ENCODE results near the gene PRKCA.

Gene PRKCA

DNA sequence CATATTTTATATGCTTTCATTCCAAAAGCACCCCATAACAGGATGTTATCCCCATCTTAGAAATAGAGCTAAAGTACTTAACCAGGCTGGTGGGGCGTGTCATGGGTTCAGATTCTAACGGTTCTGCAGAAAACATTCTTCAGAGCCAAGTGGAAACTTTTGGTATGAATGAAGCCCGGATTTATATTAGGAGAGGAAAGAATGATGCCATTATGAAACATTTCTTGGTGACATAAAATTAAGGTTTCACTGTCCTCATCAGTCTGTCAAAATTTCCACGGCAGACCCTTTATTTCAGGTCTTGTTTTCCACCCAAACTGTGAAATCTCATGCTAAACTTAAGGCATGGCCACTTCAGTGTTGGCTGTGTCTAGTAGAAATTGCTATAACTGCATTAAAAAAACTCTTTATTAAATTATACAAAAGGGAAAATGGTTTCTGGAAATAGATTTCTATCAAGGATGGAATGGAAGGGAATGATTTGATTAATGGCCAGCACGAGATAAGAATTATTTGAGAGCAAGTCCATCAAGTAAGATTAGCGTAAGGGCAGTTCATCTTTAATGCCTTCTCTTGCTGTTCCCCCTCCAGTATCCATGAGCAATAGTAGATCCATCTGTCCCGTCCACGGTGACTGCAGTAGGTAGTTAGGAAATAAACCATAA lies 11.7 kb downstream of the PRKCA start:
- ATAC-seq, result peak; percentile 50
- TF ChIP-seq ESRRG (CRISPR knock-in tag; IDR thresholded peaks at IDR 0.05), result peak; percentile 59; the same call in 1 of the 2 replicates
- no peak for TF ChIP-seq BACH2 (CRISPR knock-in tag; IDR thresholded peaks at IDR 0.05; ENCODE audit: borderline replicate concordance)
- no peak for TF ChIP-seq OSR1 (CRISPR knock-in tag; IDR thresholded peaks at IDR 0.05)
- TF ChIP-seq ZNF70 (CRISPR knock-in tag; IDR thresholded peaks at IDR 0.05), result peak; percentile 64
- TF ChIP-seq, protein P1, sequence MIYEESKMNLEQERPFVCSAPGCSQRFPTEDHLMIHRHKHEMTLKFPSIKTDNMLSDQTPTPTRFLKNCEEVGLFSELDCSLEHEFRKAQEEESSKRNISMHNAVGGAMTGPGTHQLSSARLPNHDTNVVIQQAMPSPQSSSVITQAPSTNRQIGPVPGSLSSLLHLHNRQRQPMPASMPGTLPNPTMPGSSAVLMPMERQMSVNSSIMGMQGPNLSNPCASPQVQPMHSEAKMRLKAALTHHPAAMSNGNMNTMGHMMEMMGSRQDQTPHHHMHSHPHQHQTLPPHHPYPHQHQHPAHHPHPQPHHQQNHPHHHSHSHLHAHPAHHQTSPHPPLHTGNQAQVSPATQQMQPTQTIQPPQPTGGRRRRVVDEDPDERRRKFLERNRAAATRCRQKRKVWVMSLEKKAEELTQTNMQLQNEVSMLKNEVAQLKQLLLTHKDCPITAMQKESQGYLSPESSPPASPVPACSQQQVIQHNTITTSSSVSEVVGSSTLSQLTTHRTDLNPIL (CRISPR knock-in tag; IDR thresholded peaks at IDR 0.05; ENCODE audit: low read depth), result peak; percentile 86
- no peak for TF ChIP-seq ZC3H10 (CRISPR knock-in tag; IDR thresholded peaks at IDR 0.05)
- peak; percentile 54; the same call in 1 of the 2 replicates for TF ChIP-seq POU6F1 (CRISPR knock-in tag; IDR thresholded peaks at IDR 0.05; ENCODE audit: borderline replicate concordance, low read depth)
- TF ChIP-seq, protein P2, sequence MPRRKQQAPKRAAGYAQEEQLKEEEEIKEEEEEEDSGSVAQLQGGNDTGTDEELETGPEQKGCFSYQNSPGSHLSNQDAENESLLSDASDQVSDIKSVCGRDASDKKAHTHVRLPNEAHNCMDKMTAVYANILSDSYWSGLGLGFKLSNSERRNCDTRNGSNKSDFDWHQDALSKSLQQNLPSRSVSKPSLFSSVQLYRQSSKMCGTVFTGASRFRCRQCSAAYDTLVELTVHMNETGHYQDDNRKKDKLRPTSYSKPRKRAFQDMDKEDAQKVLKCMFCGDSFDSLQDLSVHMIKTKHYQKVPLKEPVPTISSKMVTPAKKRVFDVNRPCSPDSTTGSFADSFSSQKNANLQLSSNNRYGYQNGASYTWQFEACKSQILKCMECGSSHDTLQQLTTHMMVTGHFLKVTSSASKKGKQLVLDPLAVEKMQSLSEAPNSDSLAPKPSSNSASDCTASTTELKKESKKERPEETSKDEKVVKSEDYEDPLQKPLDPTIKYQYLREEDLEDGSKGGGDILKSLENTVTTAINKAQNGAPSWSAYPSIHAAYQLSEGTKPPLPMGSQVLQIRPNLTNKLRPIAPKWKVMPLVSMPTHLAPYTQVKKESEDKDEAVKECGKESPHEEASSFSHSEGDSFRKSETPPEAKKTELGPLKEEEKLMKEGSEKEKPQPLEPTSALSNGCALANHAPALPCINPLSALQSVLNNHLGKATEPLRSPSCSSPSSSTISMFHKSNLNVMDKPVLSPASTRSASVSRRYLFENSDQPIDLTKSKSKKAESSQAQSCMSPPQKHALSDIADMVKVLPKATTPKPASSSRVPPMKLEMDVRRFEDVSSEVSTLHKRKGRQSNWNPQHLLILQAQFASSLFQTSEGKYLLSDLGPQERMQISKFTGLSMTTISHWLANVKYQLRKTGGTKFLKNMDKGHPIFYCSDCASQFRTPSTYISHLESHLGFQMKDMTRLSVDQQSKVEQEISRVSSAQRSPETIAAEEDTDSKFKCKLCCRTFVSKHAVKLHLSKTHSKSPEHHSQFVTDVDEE (CRISPR knock-in tag; IDR thresholded peaks at IDR 0.05), result peak; percentile 96
- peak; percentile 40; the same call in 1 of the 2 replicates for TF ChIP-seq ZNF8 (CRISPR knock-in tag; IDR thresholded peaks at IDR 0.05)
- TF ChIP-seq ISL1 (CRISPR knock-in tag; IDR thresholded peaks at IDR 0.05), result peak; percentile 98
- peak; percentile 84; the same call in 1 of the 2 replicates for TF ChIP-seq CSRNP3 (CRISPR knock-in tag; IDR thresholded peaks at IDR 0.05)
- no peak for TF ChIP-seq PATZ1 (CRISPR knock-in tag; IDR thresholded peaks at IDR 0.05; ENCODE audit: borderline replicate concordance)
- TF ChIP-seq ZFP30 (CRISPR knock-in tag; IDR thresholded peaks at IDR 0.05), result no peak
- TF ChIP-seq TCF4 (CRISPR knock-in tag; IDR thresholded peaks at IDR 0.05; ENCODE audit: borderline replicate concordance), result peak; percentile 88; the same call in 1 of the 2 replicates
- TF ChIP-seq SNAI2 (CRISPR knock-in tag; IDR thresholded peaks at IDR 0.05), result peak; percentile 82
- no peak; the same call in 1 of the 2 replicates for TF ChIP-seq RARB (CRISPR knock-in tag; IDR thresholded peaks at IDR 0.05)
- no peak for TF ChIP-seq PPARA (CRISPR knock-in tag; IDR thresholded peaks at IDR 0.05; ENCODE audit: borderline replicate concordance)
- TF ChIP-seq ZFP3 (CRISPR knock-in tag; IDR thresholded peaks at IDR 0.05), result peak; percentile 70

- ATAC-seq, result peak; percentile 36
- TF ChIP-seq SNAI2 (CRISPR knock-in tag; IDR thresholded peaks at IDR 0.05) (no peak), TCF4 (CRISPR knock-in tag; IDR thresholded peaks at IDR 0.05; ENCODE audit: borderline replicate concordance) (no peak), POU6F1 (CRISPR knock-in tag; IDR thresholded peaks at IDR 0.05; ENCODE audit: borderline replicate concordance, low read depth) (no peak; the same call in 1 of the 2 replicates), ISL1 (CRISPR knock-in tag; IDR thresholded peaks at IDR 0.05) (peak; percentile 95), PATZ1 (CRISPR knock-in tag; IDR thresholded peaks at IDR 0.05; ENCODE audit: borderline replicate concordance) (peak; percentile 46; the same call in 1 of the 2 replicates), CSDC2 (CRISPR knock-in tag; IDR thresholded peaks at IDR 0.05) (no peak), ZNF70 (CRISPR knock-in tag; IDR thresholded peaks at IDR 0.05) (no peak)
These were observed 15.2 kb downstream of the PRKCA start for GRCh38 chr17:66317629-66318028.
